ENCODE measurements around the gene SERPINA10. TPM values are rescaled to one million over a fixed set of nuclear protein-coding genes. Genes with fewer than 3 reads are reported as not detected.
A peak's percentile ranks its signal among the peaks of the same experiment; 100 is the strongest.

Gene SERPINA10
- total and polyA plus RNA-seq, 2 of the 13 experiments (the other 11 are each of a cell fraction or from before 2014, with no cell fraction given) = 20.1 to 20.2 TPM

DNA sequence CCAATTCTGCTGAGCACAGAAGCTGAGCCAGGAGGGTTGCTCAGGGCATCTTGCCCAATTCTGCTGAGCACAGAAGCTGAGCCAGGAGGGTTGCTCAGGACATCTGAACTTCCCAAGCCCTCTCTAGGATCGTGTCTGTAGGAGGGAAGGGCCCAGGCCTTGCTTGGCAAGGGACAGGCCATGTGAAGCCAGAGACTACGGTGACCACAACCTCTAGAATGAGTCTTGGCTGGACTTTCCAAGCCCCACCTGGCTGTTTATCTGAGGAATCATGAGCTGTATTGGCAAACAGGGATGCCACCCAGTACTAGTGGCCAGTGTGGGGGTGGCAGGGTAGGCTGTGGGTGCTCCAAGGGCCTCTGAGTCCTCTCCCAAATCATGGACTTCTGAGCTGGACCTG lies 37.8 kb upstream of the SERPINA10 start (continued):
- no peak for TF ChIP-seq ZNF318 (CRISPR knock-in tag; IDR thresholded peaks at IDR 0.05)

- Histone ChIP-seq H3K4me1 (ENCODE audit: insufficient read depth, low read length) (peaks cover 78% of the 10 kb centered on the region), H2AFZ (ENCODE audit: low read length) (no peak overlapping the region), H3K27ac (ENCODE audit: extremely low read length, insufficient read depth, low read length) (no peak overlapping the region), H4K20me1 (ENCODE audit: insufficient read depth, low read length) (no peaks in the 10 kb centered on the region), H3K36me3 (replicated peaks in 1 of 2; ENCODE audit: control insufficient read depth in 1 of 2, insufficient read depth in 2 of 2, low read length in 2 of 2) (no peaks in the 10 kb centered on the region), H3K27me3 (ENCODE audit: control insufficient read depth in 1 of 2, insufficient read depth in 2 of 2, low read length in 2 of 2) (no peaks in the 10 kb centered on the region), H3K9ac (ENCODE audit: insufficient read depth, low read depth, low read length) (no peak overlapping the region), H3K4me3 (replicated peaks in 1 of 3; ENCODE audit: insufficient read depth in 1 of 3, low read depth in 2 of 3, low read length in 3 of 3) (no peak overlapping the region), H3K9me3 (ENCODE audit: low read length) (no peaks in the 10 kb centered on the region), H3K4me2 (ENCODE audit: low read depth, low read length) (no peak overlapping the region), H3K79me2 (ENCODE audit: insufficient read depth, low read length) (no peaks in the 10 kb centered on the region)
- DNase-seq (ENCODE audit: low spot score) (no peak), ATAC-seq (peak; percentile 35), FAIRE-seq (no peak)
- in situ Hi-C loops (cut with HindIII; ENCODE audit: extremely low pct_ligation_motif_present, low pct_unique_long_range_greater_than_20kb) (no loop called here), intact Hi-C loops (cut with micrococcal nuclease; ENCODE audit: unreplicated experiment) (no loop called here)
- 77% methylated on average over 3 of the region's 3 CpGs for WGBS (ENCODE audit: low lambda C conversion rate)
- CTCF ChIA-PET (ENCODE audit: low intra/inter-chr PET ratio, low total read pairs) = no interaction called here
- no peak for TF ChIP-seq TOE1 (CRISPR knock-in tag; IDR thresholded peaks at IDR 0.05)
- TF ChIP-seq, protein P1, sequence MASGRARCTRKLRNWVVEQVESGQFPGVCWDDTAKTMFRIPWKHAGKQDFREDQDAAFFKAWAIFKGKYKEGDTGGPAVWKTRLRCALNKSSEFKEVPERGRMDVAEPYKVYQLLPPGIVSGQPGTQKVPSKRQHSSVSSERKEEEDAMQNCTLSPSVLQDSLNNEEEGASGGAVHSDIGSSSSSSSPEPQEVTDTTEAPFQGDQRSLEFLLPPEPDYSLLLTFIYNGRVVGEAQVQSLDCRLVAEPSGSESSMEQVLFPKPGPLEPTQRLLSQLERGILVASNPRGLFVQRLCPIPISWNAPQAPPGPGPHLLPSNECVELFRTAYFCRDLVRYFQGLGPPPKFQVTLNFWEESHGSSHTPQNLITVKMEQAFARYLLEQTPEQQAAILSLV (CRISPR knock-in tag; IDR thresholded peaks at IDR 0.05; ENCODE audit: borderline replicate concordance) = no peak
- TF ChIP-seq ZMYM2 (CRISPR knock-in tag; IDR thresholded peaks at IDR 0.05) = no peak
- TF ChIP-seq MAFK (conservative IDR thresholded peaks at IDR 0.05 in 1 of 2, IDR thresholded peaks at IDR 0.05 in 1 of 2; ENCODE audit: low read length in 2 of 2) = no peak
- no peak for TF ChIP-seq SIN3A (IDR thresholded peaks at IDR 0.05; ENCODE audit: borderline replicate concordance, low read depth, low read length)
- TF ChIP-seq, protein P2, sequence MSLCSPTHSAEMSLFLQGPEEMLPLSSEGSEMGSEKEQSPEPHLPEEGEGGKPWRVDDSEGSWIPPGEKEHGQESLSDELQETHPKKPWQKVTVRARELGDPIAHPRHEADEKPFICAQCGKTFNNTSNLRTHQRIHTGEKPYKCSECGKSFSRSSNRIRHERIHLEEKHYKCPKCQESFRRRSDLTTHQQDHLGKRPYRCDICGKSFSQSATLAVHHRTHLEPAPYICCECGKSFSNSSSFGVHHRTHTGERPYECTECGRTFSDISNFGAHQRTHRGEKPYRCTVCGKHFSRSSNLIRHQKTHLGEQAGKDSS (CRISPR knock-in tag; IDR thresholded peaks at IDR 0.05; ENCODE audit: borderline replicate concordance, low read depth) = no peak
- no peak for TF ChIP-seq HNRNPUL1 (IDR thresholded peaks at IDR 0.05; ENCODE audit: low read depth, low read length)
- no TSS peak for BruUV-seq (replicated peaks)
- POLR2A ChIA-PET = interaction anchor here (0.9 to 1.5 kb wide), 4 partner anchors 10 to 59 kb away, joined by 3 to 4 read pairs (median 4); partner anchors contain the start of gene SERPINA1
Measured at GRCh38 chr14:94330432-94330831, 37.4 kb upstream of the SERPINA10 start.

All from HepG2 (cell line).